GM19351 (cell line): ENCODE data around the gene SASH1.

Experiments used
- ATAC-seq: cut with Tn5 transposase; IDR thresholded peaks from one replicate; pipeline ENCODE4 v1.9.1; 2021; ENCODE audit warnings: mild to moderate bottlenecking, moderate library complexity; ENCODE audit not compliant: unreplicated experiment

The SASH1 gene

DNA sequence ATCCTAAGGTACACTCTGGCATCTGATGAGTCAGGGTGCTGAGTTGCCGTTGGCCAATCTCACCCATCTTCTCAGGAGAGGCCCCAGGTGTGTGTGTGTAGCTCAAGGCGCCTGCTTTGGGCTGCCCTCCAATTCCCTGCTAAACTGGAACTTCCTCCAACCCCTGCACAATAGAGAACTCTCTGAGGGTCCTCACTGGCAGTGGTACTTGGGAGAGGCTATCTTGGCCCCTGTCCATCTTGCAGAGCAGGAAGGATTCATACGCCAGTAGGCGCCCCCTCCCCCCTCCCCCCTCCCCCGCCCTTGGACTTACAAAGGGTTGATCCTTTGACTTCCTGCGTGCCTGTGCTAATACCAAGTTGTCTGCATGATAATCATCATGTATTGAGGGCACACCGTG is 173.6 kb downstream of the SASH1 start:
- no peak for ATAC-seq

DNA sequence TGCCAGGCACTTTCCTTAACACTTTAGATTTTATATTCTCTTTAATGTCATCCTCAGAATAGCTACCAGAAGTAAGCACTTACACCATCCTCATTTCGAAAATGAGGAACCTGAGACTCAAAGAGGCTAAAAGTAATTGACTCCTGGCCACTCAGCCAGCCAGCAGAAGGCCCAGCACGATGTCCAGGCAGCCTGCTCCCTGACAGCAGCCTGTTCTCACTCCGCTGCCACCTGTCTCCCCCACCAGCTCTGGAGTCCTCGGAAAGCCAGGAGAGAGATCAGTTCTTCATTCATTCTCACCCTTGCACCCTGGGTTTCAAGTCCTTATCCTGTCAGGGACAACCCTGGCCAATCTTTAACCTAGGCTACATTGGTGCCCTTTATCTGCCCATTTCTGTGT is 174.0 kb downstream of the SASH1 start:
- no peak for ATAC-seq

DNA sequence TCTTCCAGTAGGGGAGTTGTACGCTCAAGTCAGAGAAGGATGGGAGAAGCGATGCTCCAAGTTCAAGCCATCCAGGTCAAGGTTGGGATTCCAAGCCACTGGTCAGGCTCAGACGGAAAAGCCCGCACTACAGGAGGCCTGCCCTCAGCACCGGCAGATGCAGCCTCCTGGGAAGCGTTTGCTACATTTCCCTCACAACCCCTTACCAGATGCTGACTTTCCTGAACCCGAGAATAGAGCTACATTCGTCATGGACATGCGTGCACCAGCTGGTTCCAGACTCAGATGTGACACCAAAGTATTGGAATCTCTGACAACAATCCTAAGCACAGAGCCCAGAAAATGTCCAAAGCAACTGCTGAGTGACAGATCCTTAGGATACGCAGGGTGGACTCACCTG is 174.8 kb downstream of the SASH1 start:
- no peak for ATAC-seq

DNA sequence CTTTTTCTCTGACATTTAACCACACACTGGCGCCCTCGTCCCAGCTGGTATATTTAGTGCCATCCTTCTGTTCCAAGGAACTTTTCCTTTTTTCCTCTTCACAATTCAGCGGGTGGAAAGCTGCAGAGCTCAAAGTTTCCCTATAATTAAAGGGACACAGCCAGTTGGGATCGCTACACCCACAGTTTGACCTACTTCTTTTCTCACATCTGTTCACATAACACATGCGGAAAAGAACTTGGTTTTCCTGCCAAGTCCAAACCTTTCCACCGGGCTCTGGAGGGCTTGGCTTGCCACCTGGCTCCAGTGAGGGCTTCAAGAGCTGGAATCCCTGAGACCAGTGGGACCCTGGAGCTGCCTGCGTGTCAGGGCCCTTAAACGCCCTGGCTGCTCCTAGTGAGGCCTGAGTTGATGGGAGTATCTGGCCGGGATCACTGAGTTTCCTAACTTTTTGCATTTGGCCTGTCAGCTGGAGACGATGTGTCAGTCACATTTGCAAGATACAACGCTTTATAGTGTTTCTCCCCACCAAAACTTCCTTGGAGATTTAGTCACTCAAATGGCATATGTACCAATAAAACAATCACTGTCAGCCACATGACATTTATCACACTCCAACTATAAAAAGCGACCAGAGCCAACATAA is 176.0 kb downstream of the SASH1 start:
- ATAC-seq = no peak

DNA sequence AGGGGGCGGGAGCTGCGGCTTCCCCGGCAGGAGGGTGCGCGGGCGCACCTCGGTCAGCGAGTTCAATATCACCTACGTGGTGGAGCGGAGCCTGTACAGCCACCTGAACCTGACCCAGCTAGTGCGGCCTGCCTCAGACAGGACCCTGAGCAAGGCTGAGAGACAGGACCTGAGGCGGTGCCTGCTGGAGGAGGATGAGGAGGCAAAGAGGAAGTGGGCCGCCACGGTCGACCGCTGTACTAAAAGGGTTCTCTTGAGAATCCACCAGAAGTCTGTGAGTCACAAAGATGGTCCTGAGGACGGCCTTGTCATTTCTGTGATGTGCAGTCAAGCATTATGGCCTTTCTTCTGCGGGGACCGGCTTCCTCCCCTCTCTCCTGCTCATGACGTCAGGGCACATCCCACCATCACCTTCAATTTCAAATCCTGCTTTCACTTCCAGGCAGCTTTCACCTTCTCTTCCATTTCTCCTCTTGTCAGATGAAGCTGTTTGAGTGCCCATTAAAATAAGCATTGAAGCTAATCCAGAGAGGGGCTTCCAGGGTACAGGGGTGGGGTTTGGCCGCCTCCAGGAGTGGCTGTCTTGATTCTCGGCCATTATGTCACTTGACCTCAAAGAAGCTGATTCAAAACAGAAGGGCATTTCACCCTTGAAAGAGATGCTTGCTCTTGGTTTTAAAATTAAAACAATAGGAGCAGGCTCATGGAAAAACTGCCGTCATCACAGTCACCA is 177.6 kb downstream of the SASH1 start:
- ATAC-seq = peak; percentile 89

DNA sequence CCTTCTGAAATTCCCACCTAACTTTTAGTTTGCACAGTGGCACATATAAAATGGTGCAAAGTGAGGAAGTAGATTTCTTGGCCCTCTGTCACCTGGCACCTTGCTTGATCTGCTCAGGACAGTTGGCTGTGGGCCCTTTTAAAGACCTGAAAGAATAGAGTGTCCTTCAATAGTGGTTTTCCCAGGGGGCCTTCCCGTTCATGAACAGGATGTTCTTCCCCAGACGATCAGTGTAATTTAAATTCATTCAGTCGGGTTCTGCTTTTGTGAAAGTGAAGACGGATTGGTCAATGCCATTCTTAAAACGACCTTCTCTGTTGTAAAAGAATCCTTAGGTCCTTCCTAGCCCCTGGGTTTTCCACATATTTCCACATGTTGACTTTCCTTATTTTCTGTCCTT is 178.5 kb downstream of the SASH1 start:
- ATAC-seq = no peak

DNA sequence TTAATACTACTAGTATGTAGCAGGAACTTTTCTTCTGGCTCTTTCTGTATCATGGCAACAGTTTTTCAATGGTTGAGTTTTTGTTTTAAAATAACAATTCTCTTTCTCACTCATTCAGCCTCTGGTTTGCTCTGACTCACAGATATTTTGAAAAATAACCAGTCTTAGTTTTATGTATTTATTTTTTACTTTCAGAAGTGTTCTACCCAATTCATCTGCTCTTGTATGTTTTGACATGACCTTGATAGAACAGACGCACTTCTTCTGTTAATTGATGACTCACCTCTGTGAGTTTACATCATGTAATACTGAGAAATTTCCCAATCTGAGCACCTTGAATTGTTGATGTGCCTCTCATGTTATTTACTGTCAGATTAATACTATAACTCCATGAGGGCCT is 178.9 kb downstream of the SASH1 start:
- ATAC-seq = no peak

DNA sequence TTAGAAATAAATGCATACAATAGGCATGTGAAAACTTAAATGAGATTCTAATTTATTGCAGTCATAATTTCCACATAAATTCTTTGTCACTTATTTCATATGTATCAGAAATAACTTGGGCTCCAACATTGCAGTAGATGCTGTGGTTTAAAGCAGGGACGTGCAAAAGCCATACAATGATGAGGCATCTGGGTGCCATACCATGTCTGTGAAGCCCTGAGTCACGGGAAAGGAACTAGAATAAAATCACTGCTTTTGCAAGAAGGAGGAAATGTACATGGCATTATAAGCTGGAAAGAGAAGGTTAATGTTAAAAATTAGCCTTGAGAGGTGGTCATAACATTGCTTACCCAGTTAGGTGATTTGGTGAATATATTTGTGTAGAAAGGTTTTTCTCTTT is 180.4 kb downstream of the SASH1 start:
- ATAC-seq = no peak

DNA sequence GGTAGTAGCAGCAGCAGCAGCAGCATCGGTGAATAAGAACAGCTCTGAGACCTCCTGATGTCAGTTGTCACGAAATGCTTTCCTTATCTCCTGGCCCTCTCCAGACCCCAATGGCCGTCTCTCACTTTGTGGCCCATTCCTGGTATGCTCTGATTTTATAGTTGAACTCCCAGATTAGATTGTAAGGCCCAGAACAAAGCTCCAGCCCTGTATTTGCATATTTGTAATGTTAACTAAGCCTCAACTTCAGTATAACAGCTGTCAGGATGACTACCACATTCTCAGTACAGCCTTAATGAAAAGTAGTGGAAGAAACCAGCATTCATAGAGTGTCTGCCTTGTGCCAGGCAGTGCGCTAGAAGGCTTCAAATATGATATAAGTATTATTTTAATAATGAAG is 180.9 kb downstream of the SASH1 start:
- ATAC-seq = no peak

DNA sequence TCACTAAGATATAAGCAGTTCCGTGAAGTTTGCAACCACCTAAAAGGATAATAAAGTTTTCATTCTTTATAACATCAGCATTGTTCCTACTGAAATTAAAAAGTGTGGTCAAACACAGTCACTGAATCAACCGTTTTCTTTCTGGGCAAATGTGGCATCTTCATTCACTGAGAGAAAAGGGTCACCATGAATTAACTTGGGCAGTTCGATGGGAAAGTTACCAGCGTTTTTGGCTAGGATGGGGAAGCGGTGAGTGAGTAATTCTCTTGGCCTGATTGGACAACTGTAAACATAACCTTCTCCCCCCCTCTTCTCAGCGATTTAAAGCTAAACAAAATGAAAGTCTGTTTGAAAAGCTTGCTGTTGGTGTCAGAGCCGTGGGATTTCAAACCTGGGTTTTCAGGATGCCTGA is 181.8 kb downstream of the SASH1 start:
- ATAC-seq = no peak

DNA sequence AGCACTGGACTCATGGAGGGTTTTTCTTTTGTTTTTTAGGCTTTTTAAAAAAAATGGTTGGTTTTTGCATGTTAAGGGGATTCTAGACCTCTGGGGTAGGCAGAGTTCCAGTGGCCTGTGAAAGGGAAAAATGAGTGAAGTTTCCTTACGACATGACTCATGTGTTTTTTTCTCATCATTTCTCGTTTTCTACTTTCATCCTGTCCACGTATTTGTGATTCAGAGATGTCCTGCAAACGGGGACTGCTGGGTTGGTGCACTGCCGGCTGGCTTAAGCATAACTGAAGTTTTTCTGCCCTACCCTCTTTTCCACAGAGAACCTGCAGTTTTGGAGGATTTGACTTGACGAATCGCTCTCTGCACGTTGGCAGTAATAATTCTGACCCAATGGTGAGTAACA is 182.3 kb downstream of the SASH1 start:
- ATAC-seq = no peak

DNA sequence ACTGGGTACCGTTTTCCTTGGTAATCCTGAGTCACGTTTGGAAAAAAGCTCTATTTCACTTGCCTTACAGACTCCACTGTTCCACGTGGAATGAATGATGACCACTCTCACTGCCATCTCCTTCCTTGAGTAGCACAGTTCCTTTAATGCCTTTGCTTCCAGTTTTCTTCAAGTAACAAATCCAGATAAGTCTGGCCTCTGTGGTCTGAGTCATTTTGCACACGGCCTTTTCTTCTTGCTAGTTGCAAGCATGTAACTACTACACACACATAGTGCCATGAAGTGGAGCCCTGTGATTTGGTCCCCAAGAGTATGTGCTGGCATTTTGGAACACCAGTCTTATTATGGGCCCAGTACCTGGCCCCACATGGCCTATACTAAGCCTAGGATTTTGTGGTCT is 182.8 kb downstream of the SASH1 start:
- no peak for ATAC-seq

DNA sequence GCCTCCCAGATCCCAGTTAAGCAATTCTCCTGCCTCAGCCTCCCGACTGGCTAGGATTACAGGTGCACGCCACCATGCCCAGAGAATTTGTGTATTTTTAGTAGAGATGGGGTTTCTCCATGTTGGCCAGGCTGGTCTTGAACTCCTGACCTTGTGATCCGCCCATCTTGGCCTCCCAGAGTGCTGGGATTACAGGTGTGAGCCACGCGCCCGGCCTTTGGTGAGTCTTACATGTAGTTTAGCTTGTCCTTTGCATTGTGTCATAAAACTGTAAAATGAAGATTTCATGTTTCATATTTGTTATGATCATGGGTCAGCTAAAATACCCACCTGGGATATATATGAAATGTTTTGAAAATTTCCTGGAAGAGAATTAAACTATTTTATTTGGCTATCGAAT is 183.5 kb downstream of the SASH1 start:
- ATAC-seq = no peak

DNA sequence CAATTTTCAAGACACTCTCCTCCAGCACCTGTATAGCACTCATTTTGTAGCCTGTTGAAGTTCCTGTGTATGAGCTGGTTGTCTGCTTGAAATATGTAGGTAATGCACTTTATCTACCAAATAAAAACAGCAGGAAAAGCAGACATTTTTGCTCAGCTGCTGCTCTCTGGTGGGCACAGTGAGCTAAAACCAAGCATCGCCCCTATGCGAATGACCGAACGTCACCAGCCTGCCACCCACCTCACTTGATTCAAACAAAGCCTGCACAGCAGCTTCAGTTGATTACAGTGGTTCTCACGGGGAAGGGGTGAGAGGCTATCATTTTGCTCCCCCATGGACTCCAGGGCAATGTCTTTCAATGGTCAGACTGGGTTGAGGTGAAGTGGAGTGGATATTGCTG is 185.7 kb downstream of the SASH1 start:
- ATAC-seq = no peak

DNA sequence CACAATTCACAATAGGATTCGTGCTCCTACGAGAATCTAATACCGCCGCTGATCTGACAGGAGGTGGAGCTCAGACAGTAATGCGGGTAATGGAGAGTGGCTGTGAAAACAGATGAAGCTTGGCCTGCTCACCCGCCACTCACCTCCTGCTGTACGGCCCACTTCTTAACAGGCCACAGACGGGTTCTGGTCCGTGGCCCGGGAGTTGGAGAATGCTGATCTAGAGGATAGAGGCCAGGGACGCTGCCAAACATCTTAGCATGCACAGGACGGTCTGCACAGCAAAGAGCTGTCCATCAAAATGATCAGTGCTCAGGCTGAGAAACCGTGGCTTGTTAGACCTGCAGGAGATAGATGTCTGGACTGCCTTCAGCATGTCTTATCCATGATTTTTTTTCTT is 186.4 kb downstream of the SASH1 start:
- no peak for ATAC-seq

DNA sequence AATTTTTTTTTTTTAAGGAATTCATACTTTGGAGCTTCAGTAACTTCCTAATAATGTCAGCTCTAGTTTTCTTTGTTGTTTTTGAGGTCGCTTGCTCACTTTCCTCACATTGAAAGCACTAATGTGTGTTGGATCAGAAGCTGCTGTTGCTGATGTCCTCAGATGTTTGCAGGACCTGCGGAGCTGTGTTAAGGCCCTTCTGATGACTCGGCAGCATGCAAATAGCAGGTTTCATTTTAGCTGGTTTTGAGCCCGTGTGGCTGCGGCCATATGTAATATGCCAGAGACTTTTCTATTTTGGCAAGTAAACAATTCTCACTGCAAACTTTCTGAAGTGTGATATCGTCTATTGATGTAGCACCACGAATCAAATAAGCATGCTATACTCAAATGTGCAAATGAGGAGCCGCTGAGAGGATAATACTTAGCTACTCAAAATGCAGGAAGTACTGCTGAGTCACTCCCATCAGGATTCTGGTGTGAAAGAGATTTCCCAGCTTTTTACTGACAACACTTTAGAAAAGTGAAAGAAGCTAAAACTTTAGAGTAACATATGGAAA is 187.8 kb downstream of the SASH1 start:
- peak; percentile 97 for ATAC-seq

DNA sequence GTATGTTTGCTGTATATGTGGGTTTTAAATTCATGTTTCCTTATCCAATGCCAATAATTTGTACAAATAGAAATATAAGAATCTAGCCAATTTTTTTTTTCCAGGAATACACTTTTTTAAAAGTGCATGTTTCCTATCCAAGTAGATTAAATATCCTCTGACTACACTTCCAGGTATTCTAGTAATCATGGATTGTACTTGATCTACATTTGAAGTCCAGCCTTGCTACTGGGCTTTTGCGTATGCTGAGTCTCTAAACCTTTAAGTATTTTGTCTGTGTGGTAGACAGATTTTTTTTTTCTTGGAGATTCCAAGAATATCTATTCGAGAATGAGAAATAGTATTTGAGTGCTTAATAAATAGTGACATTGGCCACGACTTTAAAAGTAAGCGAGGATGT is 188.3 kb downstream of the SASH1 start:
- no peak for ATAC-seq

DNA sequence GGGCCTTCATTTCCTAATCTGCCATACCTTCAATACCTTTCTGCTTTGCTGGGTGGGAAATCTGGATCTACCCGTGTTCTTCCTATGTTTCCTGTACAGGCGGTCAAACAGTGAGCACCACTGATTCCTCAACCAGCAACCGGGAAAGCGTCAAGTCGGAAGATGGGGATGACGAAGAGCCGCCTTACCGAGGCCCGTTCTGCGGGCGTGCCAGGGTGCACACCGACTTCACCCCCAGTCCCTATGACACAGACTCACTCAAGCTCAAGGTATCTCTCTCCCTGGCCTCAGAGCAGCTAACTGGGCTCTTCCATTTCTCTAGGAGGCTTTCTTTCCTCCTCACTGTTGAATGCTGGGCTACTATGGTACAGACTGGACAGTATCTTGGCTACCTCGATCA is 190.1 kb downstream of the SASH1 start:
- ATAC-seq = no peak

DNA sequence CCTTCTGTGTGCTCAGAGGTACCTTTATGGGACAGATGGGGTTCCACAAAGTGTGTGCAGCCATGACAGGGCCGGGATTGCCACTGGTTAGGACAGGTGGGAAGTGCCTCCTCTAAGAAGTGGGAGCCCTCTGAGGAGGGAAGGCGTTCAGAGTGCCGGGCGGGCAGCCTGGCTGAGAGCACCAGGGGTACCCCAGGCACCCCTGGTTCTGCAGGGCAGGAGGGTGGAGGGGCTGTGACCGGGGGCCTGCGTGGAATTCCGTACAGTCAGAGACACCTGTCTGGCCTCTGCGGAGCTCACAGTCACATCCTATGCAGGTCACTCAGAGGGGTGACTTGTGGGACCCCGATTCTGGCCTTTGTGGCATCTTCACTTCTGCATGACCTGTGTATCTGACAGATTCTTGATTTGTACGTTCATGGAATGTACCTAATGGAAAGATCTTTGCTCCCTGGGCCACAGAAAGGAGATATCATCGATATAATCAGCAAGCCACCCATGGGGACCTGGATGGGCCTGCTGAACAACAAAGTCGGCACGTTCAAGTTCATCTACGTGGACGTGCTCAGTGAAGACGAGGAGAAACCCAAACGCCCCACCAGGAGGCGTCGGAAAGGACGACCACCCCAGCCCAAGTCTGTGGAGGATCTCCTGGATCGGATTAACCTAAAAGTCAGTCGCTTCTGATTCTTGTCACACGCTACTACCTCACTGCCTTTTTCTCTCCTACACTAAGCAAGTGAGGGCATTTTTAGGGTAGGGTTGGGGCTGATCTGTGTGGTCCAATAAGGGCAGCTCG is 190.9 kb downstream of the SASH1 start:
- ATAC-seq = no peak

DNA sequence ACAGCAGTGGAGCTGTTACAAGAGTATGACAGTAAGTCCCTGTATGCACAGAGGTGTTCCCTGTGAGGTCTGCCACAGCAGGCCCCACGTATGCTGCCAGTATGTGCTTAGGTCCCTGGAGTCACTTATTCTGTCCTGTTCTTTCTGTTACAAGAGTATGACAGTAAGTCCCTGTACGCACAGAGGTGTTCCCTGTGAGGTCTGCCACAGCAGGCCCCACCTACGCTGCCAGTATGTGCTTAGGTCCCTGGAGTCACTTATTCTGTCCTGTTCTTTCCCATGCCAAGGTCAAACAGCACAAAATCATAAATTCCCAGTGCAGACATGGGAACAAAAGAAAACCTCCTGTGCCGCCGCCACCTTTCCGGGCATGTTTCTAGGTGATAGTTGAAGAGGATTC is 192.2 kb downstream of the SASH1 start:
- no peak for ATAC-seq

DNA sequence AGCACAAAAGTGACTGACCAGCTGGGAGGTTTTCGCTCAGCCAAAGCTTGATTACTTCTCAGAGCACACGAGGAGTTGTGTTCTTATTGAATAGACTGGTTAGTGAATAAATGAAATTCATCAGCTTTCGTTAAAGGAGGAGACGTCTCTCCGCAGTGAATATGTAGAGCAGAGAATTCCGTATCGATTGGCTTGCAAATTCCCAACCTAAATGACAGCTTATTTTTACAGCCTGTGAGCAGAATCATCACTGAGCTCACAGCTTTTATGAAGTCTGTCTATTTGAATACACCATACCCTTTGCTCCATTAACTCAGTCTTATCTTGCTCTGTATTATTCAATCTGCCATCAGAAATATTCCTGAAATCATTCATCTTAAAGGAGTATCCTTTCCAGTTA is 192.7 kb downstream of the SASH1 start:
- ATAC-seq = no peak

DNA sequence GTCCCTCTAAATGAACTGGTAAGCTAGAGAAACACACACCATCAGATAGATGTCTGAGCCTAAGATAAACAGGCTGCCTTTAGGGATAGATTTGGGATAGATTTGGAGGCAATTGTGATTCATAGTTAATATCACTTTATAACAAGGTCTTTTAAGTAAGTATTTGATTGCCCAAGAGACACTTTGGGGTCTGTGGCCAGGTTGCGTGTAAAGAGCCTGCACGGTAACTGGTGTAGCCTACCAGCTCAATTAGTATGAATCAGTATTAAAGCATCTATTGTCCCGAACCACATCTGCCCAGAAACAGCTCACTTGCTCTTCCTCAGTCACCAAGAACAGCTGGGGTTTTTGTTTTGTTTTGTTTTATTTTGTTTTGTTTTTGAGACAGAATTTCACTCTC is 193.3 kb downstream of the SASH1 start:
- ATAC-seq = no peak
